ENCODE results near the gene SEPTIN6.
"Not testable (repeated sequence)": the region's sequence is repeated elsewhere in the genome, so short reads cannot be mapped to it uniquely, and the experiment has no call there.

The SEPTIN6 gene

GRCh38 chrX:119690921-119691716, 1.8 kb downstream of the SEPTIN6 start:
- no peak overlapping the region for H3K4me3 ChIP-seq (ENCODE audit: low read length)
- TF ChIP-seq CTCF (conservative IDR thresholded peaks at IDR 0.05; ENCODE audit: low read depth, low read length): no peak
- no peak for DNase-seq (ENCODE audit: low read depth)

DNA sequence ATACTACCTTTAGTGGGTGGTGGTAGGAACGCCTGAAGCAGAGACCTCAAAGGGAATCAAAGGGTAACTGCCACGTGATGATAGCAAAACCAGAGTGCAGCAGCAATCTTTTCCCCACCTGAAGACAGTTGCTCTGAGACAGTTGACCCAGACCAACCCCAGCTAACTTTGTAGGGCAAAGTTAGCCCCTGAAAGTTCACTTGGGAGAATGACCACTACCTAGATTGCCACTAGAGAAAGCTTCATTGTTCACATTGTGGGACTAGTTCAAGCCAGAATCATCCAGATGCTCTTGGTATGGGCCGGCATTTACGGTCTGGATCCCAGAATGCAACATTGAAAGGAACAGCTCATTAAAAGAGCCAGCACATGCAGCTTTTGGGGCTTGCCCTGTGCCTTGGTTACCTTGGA, 4.1 kb downstream of the SEPTIN6 start:
- no peak for TF ChIP-seq CTCF (conservative IDR thresholded peaks at IDR 0.05; ENCODE audit: low read depth, low read length)
- no peak overlapping the region for H3K4me3 ChIP-seq (ENCODE audit: low read length)
- DNase-seq (ENCODE audit: low read depth): no peak

DNA sequence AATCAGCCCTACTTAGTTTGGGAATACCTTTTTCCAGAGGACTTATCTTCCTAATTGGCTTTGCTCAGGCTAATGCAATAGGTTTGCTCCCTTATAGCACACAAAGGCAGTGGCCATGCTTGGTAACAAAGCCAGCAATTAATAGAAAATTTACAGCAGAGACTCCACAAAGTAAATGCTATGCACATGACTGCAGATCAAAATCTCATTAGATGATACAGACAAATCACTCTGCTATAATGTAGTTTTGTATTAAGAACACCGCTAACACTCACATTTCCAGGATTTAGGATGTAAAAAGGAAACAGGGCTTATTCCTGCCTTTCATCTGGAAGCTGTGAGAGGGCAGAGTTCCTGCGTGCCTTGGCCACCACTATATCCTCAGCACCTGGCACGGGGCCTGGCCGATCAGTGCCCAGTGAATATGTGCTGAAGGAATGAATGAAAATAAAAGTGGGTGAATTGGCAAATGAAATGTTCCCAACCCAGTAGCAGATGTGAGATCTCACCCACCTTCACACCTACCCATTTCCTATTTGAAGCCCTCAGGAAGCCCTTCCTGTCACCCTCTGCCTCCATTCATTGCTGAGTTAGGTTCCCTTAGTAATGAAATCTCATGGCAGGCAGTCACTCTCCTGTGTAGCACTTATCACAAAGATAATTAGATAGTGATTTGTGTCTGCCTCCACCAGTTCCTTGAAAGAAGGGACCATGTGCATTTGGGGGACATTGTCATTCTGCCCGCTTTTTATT, 5.1 kb downstream of the SEPTIN6 start:
- H3K4me3 ChIP-seq (ENCODE audit: low read length): no peak overlapping the region
- no peak for DNase-seq (ENCODE audit: low read depth)
- no peak for TF ChIP-seq CTCF (conservative IDR thresholded peaks at IDR 0.05; ENCODE audit: low read depth, low read length)

DNA sequence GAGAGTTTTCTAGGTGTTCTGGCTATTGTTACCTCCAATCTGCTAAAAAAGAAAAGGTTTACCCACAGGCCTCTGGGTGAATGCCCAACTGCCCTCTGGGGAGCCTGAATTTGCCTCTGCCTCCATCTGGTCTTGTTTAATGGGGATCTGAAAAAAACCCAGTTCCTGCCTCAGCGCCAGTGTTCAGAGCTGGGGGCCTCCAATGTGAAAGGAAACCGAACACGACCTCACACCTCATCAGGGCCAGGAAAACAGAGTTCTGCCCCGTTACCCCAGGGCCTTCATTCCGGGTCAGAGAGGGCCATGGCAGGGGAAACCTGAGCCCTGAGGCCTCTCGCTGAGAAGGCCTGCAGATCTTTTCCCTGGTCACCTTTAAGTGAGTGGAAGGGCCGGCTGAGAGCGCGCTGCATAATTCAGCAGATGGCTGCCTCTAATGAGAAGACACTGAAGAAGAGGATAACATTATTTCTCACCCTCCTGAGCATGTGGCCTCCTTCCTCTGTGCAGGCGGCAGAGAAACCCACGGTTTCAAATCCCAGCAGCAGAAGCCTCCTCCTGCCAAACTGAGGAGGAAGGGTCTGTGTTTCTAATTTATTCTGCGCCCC, 6.8 kb downstream of the SEPTIN6 start:
- no peak overlapping the region for H3K4me3 ChIP-seq (ENCODE audit: low read length)
- no peak for TF ChIP-seq CTCF (conservative IDR thresholded peaks at IDR 0.05; ENCODE audit: low read depth, low read length)
- DNase-seq (ENCODE audit: low read depth): no peak

DNA sequence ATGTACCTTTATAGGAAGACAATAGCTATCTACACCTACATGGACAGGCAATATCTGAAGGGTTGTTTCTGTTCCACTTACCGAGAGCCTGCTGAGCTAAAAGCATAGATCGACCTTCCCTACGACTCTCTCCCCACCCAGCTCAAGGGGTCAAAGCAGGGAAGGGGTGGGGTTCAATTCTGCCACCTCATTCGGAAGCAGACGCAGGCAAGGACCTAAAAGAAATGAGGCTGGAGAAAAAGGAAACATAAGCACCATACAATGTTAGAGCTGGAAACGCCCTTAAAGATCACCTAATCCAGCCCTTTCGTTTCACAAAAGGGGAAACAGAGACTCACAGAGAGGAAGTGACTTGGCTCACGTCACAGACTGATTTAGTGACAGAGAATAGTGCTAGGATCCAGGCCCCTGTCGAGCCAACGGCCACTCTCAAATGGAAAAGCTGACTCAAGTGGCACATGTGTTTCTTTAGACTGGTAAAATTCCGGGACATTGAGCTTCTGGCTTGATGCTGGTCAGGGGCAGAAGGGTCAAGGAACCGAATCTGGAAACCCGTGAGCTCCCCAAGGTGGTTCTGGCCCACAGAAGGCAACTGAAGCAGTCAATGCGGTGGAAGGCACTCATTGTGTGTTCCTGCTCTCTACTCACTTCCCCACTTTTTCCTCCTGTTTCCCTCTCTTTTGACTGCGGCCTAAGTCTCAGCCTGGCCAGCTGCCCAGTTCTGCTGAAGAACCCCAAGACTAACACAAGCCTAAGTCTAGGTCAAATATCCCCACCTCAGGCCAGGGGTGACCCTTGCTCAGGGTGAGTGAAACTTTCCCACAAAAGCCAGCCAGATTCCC, 7.5 kb downstream of the SEPTIN6 start:
- H3K4me3 ChIP-seq (ENCODE audit: low read length): no peak overlapping the region
- no peak for TF ChIP-seq CTCF (conservative IDR thresholded peaks at IDR 0.05; ENCODE audit: low read depth, low read length)
- DNase-seq (ENCODE audit: low read depth): no peak

DNA sequence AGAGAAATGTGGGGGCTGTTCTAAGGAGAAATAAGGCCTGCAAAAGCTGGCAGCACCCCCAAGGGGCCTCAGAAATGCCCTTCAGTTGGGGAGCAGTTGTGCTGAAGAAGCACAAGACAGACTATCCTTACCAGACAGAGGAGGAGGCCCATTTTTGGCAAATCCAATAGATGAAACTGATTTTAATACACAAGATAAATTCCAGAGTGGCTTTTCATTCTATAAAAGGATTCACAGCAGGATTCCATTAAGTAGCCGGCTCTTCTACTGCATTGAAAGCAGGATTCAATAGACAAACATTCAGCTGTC, 8.1 kb downstream of the SEPTIN6 start:
- no peak for TF ChIP-seq CTCF (conservative IDR thresholded peaks at IDR 0.05; ENCODE audit: low read depth, low read length)
- no peak overlapping the region for H3K4me3 ChIP-seq (ENCODE audit: low read length)
- no peak for DNase-seq (ENCODE audit: low read depth)

DNA sequence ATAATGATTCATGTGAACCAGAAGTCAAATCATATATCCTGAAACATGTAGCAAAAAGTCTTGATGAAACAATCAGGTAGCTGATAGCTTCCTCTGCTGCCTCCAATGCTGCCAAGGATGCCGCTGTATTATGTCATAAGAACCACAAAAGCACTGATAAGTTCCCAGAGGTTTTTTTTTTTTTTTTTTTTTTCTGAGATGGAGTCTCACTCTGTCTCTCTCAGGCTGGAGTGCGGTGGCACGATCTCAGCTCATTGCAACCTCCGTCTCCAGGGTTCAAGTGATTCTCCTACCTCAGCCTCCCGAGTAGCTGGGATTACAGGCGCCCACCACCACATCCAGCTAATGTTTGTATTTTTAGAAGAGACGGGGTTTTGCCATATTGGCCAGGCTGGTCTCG, 8.7 kb downstream of the SEPTIN6 start:
- not testable (repeated sequence) for H3K4me3 ChIP-seq (ENCODE audit: low read length); DNase-seq (ENCODE audit: low read depth)
